Endodermal cell (in vitro differentiated cells): Measurements from ENCODE around the gene SFSWAP. TPM values are rescaled to one million over a fixed set of nuclear protein-coding genes. Genes with fewer than 3 reads are reported as not detected.

Experiments
- DNase-seq: peaks from one replicate; pipeline ENCODE4 v3.0.0-alpha.2; 2017
- H3K27ac ChIP-seq: 2 replicates; pipeline ENCODE4 v1.5.1; 2013; ENCODE audit warnings: mild to moderate bottlenecking, low read depth, low read length, moderate library complexity
- H3K27me3 ChIP-seq: 2 replicates; pipeline ENCODE4 v1.6.1; 2013; ENCODE audit warnings: mild to moderate bottlenecking, low read length, moderate library complexity; ENCODE audit not compliant: insufficient read depth, control insufficient read depth, poor library complexity, severe bottlenecking
- H3K36me3 ChIP-seq: 2 replicates; pipeline ENCODE4 v1.7.0; 2013; ENCODE audit warnings: mild to moderate bottlenecking, low read length, moderate library complexity; ENCODE audit not compliant: control insufficient read depth, insufficient read depth
- H3K4me1 ChIP-seq: one replicate; pipeline ENCODE4 v1.7.0; 2013; ENCODE audit warnings: low read length; ENCODE audit not compliant: control insufficient read depth, insufficient read depth
- H3K4me3 ChIP-seq: 2 replicates; pipeline ENCODE4 v1.5.1; 2013; ENCODE audit warnings: mild to moderate bottlenecking, low read length, moderate library complexity
- H3K9ac ChIP-seq: 2 replicates; pipeline ENCODE4 v1.6.1; 2013; ENCODE audit warnings: mild to moderate bottlenecking, low read length, moderate library complexity; ENCODE audit not compliant: poor library complexity, severe bottlenecking; ENCODE audit errors: extremely low read depth
- H3K9me3 ChIP-seq: 2 replicates; pipeline ENCODE4 v1.6.1; 2013; ENCODE audit warnings: mild to moderate bottlenecking, low read length, moderate library complexity; ENCODE audit not compliant: control insufficient read depth
- H3K27ac Mint-ChIP-seq: 2 replicates; pipeline ENCODE4 v1.8.0; 2020; ENCODE audit warnings: mixed read lengths
- H3K27me3 Mint-ChIP-seq: 2 replicates; pipeline ENCODE4 v1.8.0; 2021; ENCODE audit warnings: mild to moderate bottlenecking, mixed read lengths; ENCODE audit not compliant: insufficient read depth
- H3K36me3 Mint-ChIP-seq: 2 replicates; pipeline ENCODE4 v1.8.0; 2020; ENCODE audit warnings: low read depth, mixed read lengths
- H3K4me1 Mint-ChIP-seq: 2 replicates; pipeline ENCODE4 v1.8.0; 2020; ENCODE audit warnings: mixed read lengths
- H3K4me3 Mint-ChIP-seq: 2 replicates; pipeline ENCODE4 v1.8.0; 2020; ENCODE audit warnings: mild to moderate bottlenecking, moderate library complexity, mixed read lengths
- H3K9me3 Mint-ChIP-seq: 2 replicates; pipeline ENCODE4 v1.8.0; 2020; ENCODE audit warnings: mild to moderate bottlenecking, mixed read lengths
- CTCF ChIP-seq: fragments of 200-600 bp; sonication (generic); conservative IDR thresholded peaks from 2 replicates; pipeline ENCODE4 v1.5.0; 2021; ENCODE audit warnings: antibody characterized with exemption, mild to moderate bottlenecking
- WGBS, 2 experiments: methylation state at CpG; one replicate each; pipeline versions ENCODE4 v1.1.5 to v1.1.7; 2013; ENCODE audit warnings: missing lambda C conversion rate in 2 of 2, mixed read lengths in 1 of 2; ENCODE audit not compliant: insufficient coverage in 1 of 2, insufficient read length in 1 of 2; 5-methylcytosine and 5-hydroxymethylcytosine counted together
- total RNA-seq, 2 donors: library from RNA; stranded (reverse); fragmentation: NEBNext Ultra II Directional in 1 of 2; extraction: Animal tissue kit (Norgen Biotek cat#: 25700) in 1 of 2; gene quantifications; 2 replicates in 1 of 2; 3 replicates in 1 of 2; pipeline ENCODE4 v1.2.1, GENCODE V29; 2021

Gene SFSWAP
- total RNA-seq, 2 donors from 2014 or later = 50.0 to 52.3 TPM

GRCh38 chr12:131796754-131797587, 86.1 kb downstream of the SFSWAP start:
- H3K4me3 Mint-ChIP-seq = no peak overlapping the region
- DNase-seq = peak; percentile 86
- H3K27ac Mint-ChIP-seq = peak overlapping the region; percentile 69

GRCh38 chr12:131797588-131797934, 86.7 kb downstream of the SFSWAP start:
- no peak for TF ChIP-seq CTCF
- no peak overlapping the region for H3K4me3 ChIP-seq
- DNase-seq = no peak
- H3K27ac ChIP-seq = no peak overlapping the region
- H3K4me1 ChIP-seq = peaks cover 4% of the 10 kb centered on the region
- H3K27me3 ChIP-seq = no peaks in the 10 kb centered on the region
- Mint-ChIP-seq H3K36me3 (peaks cover 66% of the 10 kb centered on the region), H3K4me3 (no peak overlapping the region), H3K27ac (no peak overlapping the region), H3K4me1 (peaks cover 6% of the 10 kb centered on the region), H3K9me3 (no peaks in the 10 kb centered on the region), H3K27me3 (no peaks in the 10 kb centered on the region)
- WGBS, 2 experiments = 94 to 95% methylated on average over 8 to 10 of the region's 10 CpGs
- no peak overlapping the region for H3K9ac ChIP-seq
- no peaks in the 10 kb centered on the region for H3K9me3 ChIP-seq
- peaks cover 34% of the 10 kb centered on the region for H3K36me3 ChIP-seq

More at GRCh38 chr12:131796754-131797587, 86.1 kb downstream of the SFSWAP start:
- no peak overlapping the region for H3K9ac ChIP-seq
- peaks cover 34% of the 10 kb centered on the region for H3K36me3 ChIP-seq
- H3K4me1 ChIP-seq = peaks cover 4% of the 10 kb centered on the region
- Mint-ChIP-seq H3K36me3 (peaks cover 68% of the 10 kb centered on the region), H3K9me3 (no peaks in the 10 kb centered on the region), H3K27me3 (no peaks in the 10 kb centered on the region), H3K4me1 (peaks cover 6% of the 10 kb centered on the region)
- H3K4me3 ChIP-seq = no peak overlapping the region
- no peaks in the 10 kb centered on the region for H3K27me3 ChIP-seq
- H3K9me3 ChIP-seq = no peaks in the 10 kb centered on the region
- H3K27ac ChIP-seq = no peak overlapping the region
- WGBS, 2 experiments = 90 to 95% methylated on average over 5 to 28 of the region's 28 CpGs
- TF ChIP-seq CTCF = peak; percentile 56

- H3K27me3 Mint-ChIP-seq = no peaks in the 10 kb centered on the region
- no peaks in the 10 kb centered on the region for H3K9me3 Mint-ChIP-seq
- no peak for TF ChIP-seq CTCF
- H3K9ac ChIP-seq = no peak overlapping the region
- peaks cover 59% of the 10 kb centered on the region for H3K36me3 Mint-ChIP-seq
- H3K4me1 ChIP-seq = peaks cover 4% of the 10 kb centered on the region
- no peak overlapping the region for H3K4me3 Mint-ChIP-seq
- no peak overlapping the region for H3K27ac Mint-ChIP-seq
- no peaks in the 10 kb centered on the region for H3K9me3 ChIP-seq
- WGBS, 2 experiments = 94 to 97% methylated on average over 20 to 21 of the region's 21 CpGs
- no peaks in the 10 kb centered on the region for H3K27me3 ChIP-seq
- no peak overlapping the region for H3K27ac ChIP-seq
- H3K4me3 ChIP-seq = no peak overlapping the region
- H3K36me3 ChIP-seq = peaks cover 29% of the 10 kb centered on the region
- DNase-seq = no peak
- H3K4me1 Mint-ChIP-seq = peaks cover 9% of the 10 kb centered on the region
Measured at GRCh38 chr12:131799195-131799594, 88.3 kb downstream of the SFSWAP start.
